HPDE6-E6E7 (cell line): ENCODE measurements around the gene PERM1.

Experiments
- DNase-seq: peaks from one replicate; pipeline ENCODE4 v3.0.0; 2011; ENCODE audit warnings: missing footprints; ENCODE audit errors: extremely low spot score

PERM1 gene

DNA sequence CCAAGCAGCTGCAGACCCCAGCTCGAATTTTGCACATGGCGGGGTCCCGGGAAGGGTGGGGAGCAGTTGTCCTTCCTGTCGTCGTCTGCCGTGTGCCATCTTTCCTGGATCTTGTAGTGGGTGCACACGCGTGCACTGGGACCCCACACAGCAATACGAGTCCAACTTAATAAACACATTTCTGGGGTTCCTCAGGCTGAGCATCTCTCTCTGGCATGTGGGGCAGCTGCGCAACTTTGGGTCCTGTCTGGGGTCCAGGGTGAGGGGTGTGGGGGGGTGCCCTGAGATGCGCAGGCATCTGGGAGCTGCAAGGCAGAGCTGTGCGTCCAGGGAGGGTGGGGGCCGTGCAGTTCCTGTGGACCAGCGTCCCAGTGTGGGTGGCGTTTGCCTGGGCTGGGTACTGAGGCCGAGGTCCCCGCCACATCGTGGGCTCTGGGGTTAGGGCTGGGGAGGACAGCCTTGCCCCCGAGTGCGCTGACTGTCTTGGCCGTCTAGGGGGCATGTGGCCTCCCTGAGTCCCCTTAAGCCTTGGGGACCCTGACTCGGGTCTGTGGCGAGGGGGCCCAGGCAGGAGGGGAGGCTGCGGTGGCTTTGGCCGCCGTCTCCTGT, 16.3 kb downstream of the PERM1 start:
- no peak for DNase-seq

DNA sequence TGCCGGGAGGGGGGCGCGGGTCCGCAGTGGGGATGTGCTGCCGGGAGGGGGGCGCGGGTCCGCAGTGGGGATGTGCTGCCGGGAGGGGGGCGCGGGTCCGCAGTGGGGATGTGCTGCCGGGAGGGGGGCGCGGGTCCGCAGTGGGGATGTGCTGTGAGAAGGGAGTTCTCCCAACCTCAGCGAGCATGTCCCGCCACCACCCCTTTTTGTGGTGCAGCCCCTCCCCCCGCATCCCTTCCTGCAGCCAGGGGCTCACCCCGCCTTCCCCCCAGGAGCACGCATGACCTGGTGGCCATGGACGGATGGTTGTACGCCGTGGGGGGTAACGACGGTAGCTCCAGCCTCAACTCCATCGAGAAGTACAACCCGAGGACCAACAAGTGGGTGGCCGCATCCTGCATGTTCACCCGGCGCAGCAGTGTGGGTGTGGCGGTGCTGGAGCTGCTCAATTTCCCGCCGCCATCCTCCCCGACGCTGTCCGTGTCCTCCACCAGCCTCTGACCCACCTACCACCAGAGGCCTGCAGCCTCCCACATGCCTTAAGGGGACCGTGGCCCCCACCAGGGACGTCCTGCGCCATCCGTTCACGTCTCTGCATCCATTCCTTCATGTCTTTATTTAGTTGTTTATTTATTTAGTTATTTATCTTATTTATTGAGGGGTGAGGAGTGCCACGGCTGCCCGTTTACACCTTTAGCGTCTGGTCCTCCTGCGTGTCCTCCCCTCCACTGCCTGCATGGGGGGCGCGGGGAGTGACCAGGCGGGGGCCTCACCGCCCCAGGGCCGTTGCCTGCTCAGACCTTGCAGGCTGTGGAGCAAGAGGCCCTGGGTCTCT, 17.0 kb downstream of the PERM1 start:
- DNase-seq, result no peak

DNA sequence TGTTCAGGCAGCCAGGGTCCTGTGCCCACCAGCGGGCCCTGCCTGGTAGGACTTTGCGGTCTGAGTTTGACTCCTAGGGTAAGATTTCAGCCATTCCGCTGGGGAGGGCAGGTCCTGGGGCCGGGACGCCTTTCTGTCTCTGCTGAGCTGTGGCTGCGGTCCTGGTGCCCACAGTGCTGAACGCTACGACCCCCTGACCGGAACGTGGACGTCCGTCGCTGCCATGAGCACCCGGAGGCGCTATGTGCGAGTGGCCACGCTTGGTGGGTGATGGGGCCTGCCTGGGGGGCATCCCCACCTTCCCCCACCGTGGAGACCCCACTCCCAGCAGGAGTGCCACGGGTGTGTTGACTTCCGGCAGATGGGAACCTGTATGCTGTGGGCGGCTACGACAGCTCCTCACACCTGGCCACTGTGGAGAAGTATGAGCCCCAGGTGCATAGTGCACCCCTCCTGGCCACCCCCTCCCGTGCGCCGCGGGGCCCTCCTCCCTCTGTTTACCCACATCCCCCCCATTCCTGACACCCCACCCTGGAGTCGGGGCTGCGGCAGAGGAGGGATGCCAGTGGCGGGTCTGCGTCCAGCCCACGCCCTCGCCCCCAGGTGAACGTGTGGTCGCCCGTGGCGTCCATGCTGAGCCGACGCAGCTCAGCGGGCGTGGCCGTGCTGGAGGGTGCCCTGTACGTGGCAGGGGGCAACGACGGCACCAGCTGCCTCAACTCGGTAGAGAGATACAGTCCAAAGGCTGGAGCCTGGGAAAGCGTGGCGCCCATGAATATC, 18.0 kb downstream of the PERM1 start:
- no peak for DNase-seq

DNA sequence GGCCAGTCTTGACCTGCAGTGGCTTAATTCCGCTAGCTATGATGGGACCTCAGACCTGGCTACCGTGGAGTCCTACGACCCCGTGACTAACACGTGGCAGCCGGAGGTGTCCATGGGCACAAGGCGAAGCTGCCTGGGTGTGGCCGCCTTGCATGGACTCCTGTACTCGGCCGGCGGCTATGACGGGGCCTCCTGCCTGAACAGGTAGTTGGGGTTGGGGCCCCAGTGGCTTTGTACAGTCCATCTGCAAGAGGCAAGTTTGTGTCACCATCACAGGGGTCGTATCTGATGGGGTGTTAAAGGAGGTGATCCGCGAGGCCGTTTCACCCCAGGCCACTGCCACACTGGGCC, 18.6 kb downstream of the PERM1 start:
- no peak for DNase-seq

- no peak for DNase-seq
These were observed 19.3 kb downstream of the PERM1 start for GRCh38 chr1:962381-963300.

- no peak for DNase-seq
These were observed 20.7 kb downstream of the PERM1 start for GRCh38 chr1:961132-961669.

DNA sequence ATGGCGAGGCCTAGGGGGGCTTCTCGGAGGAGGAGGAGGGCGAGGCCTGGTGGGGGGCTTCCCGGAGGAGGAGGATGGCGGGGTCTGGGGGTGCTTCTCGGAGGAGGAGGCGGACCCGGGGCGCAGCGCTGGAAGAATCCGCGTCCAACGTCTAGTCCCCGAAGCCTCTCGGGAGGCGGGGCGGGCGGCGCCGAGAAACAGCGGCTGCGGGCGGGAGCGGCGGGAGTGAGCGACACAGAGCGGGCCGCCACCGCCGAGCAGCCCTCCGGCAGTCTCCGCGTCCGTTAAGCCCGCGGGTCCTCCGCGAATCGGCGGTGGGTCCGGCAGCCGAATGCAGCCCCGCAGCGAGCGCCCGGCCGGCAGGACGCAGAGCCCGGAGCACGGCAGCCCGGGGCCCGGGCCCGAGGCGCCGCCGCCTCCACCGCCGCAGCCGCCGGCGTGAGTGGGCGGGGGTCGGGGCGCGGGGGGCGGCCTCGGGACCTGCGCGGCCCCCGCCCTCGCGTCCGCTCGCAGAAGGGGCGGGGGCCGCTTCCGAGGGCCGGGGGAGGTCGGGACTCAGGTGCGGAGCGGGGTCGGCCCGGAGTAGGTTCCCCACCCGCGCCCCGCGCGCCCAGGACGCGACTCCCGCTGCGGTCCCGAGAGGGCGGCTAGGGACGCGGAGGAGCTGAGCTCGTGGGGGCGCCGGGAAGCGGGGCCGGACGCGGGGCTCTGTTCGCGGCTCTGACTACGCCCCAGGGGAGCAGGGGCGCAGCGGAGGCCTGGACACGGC, 21.3 kb downstream of the PERM1 start, which contains the start of gene KLHL17:
Gene KLHL17, plus strand, starts transcription at position 222 of the 769 bp plus-strand sequence. Its CDS starts 110 bp downstream, at position 332.
- DNase-seq, result no peak

DNA sequence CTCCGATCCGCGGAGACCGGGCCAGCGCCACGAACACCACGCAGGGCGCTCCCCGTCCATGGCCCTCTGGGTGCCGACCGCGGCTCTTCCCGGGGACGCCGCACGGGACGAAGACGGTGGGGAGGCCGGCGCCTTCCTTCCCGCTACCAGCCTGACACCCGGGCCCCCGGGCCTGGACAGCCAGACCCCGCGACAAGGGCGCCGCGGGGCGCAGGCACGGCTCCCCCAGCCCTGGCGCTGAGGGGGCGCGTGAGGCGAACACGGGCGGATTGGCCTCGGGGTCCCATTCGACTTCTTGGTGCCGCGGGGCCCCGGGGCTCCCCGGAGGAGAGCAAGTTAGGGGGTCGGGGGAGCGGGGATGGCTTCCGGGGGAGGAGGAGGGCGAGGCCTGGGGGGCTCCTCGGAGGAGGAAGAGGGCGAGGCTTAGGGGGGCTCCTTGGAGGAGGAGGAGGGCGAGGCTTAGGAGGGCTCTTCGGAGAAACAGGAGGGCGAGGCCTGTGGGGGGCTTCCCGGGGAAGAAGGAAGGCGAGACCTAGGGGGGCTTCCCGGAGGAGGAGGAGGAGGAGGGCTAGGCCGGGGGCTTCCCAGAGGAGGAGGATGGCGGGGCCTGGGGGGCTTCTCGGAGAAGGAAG, 22.0 kb downstream of the PERM1 start:
- DNase-seq, result no peak

- no peak for DNase-seq
These were observed 22.8 kb downstream of the PERM1 start, which contains the start of gene NOC2L for GRCh38 chr1:958823-959730. TSS of gene NOC2L (minus strand) at chr1:959256. CDS start at chr1:959240, 16 bp downstream.

GRCh38 chr1:956636-957035, 25.3 kb downstream of the PERM1 start:
- DNase-seq, result no peak

DNA sequence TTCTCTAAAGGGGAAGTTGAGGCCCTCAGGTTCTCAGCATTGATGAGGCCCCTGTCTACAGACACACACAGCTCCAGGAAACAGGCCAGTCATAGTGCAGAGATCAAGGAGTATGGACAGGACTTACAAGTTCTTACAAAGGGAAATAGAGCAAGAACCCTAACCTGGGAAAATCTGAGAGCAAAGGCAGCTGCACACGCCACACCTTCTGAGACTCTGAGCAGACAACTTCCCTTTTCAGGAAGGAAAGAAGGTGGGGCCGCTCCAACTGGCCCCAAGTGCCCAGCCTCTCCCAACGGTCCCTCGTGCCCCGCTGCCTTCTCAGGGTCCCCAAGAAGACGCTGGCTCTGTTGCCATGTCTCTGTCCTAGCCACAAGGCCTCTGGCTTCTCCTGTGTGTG, 26.4 kb downstream of the PERM1 start:
- DNase-seq, result no peak

DNA sequence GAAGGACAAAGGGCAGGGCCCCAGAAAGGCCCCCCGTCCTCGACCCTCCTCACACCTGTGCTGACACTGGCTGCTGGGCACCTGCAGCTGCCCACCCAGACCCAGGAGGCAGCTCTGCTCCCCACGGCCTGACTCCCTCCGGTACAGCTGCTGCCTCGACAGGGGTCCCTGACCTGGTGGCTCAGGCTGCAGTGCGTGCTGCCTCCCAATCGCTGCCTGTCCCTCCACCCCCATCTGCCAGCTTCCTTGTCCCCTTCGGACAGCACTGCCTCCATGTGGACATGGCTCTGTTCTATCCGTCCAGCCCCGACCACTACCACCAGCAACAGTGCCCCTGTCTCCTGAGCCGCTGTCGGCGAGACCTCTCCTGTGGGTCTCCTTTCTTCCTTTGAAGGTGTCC, 27.0 kb downstream of the PERM1 start:
- DNase-seq, result no peak

DNA sequence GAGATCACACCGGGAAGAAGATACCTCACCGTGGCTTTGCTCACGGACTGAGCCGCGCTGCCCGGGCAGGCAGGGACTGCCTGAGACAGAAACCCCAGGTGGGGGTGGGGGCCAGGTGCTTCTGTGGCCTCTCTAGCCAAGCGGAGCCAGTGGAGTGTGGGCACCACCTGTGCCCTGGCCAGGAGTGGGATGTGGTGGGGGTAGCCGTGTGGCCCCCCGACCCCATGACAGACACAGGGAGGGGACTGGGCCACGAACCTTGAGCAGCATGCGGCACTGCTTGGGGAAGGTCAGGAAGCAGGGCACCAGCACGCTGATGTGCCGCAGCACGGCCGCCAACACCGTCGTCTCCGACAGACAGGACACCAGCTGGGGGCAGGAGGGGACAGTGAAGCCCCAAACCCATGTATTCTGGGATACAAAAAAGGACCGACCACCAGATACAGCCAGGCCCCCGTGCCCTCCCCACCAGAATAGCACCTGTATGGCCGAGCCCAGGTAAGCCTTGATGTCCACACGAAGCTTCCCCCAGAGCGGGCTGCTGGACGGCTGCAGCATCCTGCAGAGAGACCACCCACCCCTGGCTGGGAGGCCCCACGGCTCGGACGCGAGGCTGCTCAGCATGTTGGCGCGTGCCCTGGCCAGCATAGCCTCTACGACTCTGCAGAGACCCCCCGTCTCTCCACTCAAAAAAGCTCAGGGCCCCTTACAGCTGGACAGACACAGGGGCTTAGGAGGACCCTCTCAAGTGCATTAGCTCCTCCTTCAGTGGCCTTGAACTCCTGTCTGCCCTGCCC, 28.2 kb downstream of the PERM1 start:
- DNase-seq, result no peak

- DNase-seq, result no peak
These were observed 29.3 kb downstream of the PERM1 start for GRCh38 chr1:952603-953002.

GRCh38 chr1:952201-952600, 29.7 kb downstream of the PERM1 start:
- DNase-seq, result no peak

- no peak for DNase-seq
These were observed 30.5 kb downstream of the PERM1 start for GRCh38 chr1:951364-951763.

- DNase-seq, result no peak
These were observed 31.0 kb downstream of the PERM1 start for GRCh38 chr1:950881-951280.

DNA sequence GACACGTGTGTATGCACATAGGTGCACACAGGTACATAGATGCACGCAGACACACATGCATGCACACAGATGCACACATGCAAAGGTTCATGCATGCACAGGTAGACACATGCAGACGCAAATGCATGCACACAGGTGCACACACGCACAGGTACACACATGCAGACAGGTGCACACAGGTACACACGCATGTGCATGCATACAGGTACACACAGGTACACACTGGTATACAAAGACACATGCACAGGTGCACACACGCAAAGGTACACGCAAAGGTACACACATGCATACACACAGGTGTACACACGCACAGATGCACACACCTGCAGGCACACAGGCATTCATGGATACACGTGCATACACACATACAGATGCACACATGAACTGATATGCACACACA, 31.6 kb downstream of the PERM1 start:
- DNase-seq, result no peak
